Right lobe of liver (tissue), 6 donors: ENCODE results near the gene HNRNPA3. TPM values are rescaled to one million over a fixed set of nuclear protein-coding genes. Genes with fewer than 3 reads are reported as not detected.
A peak's percentile ranks its signal among the peaks of the same experiment; 100 is the strongest.

Experiments used
- ATAC-seq, 4 donors: fragments of 200-7000 bp; cut with Tn5 transposase; one replicate each; pipeline ENCODE4 v1.9.1; 2020; ENCODE audit warnings: mild to moderate bottlenecking in 4 of 4, moderate library complexity in 4 of 4
- DNase-seq, 3 donors: peaks; one replicate each; pipeline ENCODE4 v3.0.0-alpha.2; 2020
- H3K27ac ChIP-seq, 3 donors: fragments of 200-600 bp; one replicate each; pipeline ENCODE4 v1.8.0; 2022
- H3K27me3 ChIP-seq, 2 donors: fragments of 200-600 bp; one replicate each; pipeline ENCODE4 v1.8.0; 2022
- H3K36me3 ChIP-seq, 4 donors: fragments of 200-600 bp; sonication (generic) in 1 of 4; one replicate each; pipeline versions ENCODE4 v1.5.1 to v1.8.0; 2017 to 2022; ENCODE audit warnings: control low read depth in 1 of 4
- H3K4me1 ChIP-seq, 4 donors: fragments of 200-600 bp; sonication (generic) in 1 of 4; one replicate each; pipeline versions ENCODE4 v1.5.1 to v1.8.0; 2017 to 2022; ENCODE audit warnings: control low read depth in 1 of 4
- H3K4me3 ChIP-seq, 3 donors: fragments of 200-600 bp; one replicate each; pipeline ENCODE4 v1.8.0; 2022
- H3K9me3 ChIP-seq, 4 donors: fragments of 200-600 bp; sonication (generic) in 1 of 4; one replicate each; pipeline versions ENCODE4 v1.5.1 to v1.8.0; 2017 to 2022; ENCODE audit warnings: control low read depth in 1 of 4
- CTCF ChIP-seq, 4 donors: fragments of 200-600 bp in 3 of 4; fragments of 450-650 bp in 1 of 4; IDR thresholded peaks; one replicate each; pipeline versions ENCODE4 v1.5.1 to v1.8.0; 2016 to 2022; ENCODE audit warnings: antibody characterized with exemption in 4 of 4, mild to moderate bottlenecking in 2 of 4
- POLR2A ChIP-seq: fragments of 450-650 bp; IDR thresholded peaks from one replicate; pipeline ENCODE4 v1.6.1; 2017; ENCODE audit warnings: antibody characterized with exemption, mild to moderate bottlenecking
- whole genome bisulfite sequencing: methylation state at CpG from one replicate; pipeline ENCODE4 v1.1.6; 2018; ENCODE audit warnings: low coverage, low lambda C conversion rate; ENCODE audit not compliant: insufficient coverage; ENCODE audit errors: missing lambda C conversion rate; 5-methylcytosine and 5-hydroxymethylcytosine counted together
- intact Hi-C, 2 donors: fragments of 100-400 bp; cut with DNase I; formaldehyde crosslinking; loops; one replicate each; pipeline versions ENCODE4 v1.11.2 to v1.14.1; 2022
- total RNA-seq, 6 experiments: library from RNA; depleted of rRNA in 2 of 6; stranded (reverse); fragments of >200 nt in 2 of 6; fragmentation: NEBNext Ultra II Directional in 3 of 6; extraction: Animal tissue kit (Norgen Biotek cat#: 25700) in 3 of 6; gene quantifications; one replicate each; pipeline versions ENCODE4 v1.1.0 to v1.2.4, GENCODE V29; 2016 to 2023
- donor health status: DM: no; HTN: yes; CAD: no.
- donor health status: DM: no; HTN: no; CAD: no.
- donor health status: DM: no; HTN: no; CAD: no.
- donor health status: DM: no; HTN: yes; CAD: no.
- donor health status: DM: no; HTN: yes; CAD: no.

The HNRNPA3 gene
- total RNA-seq, 6 experiments from 2014 or later, result 22.4 to 70.4 (median 54.8) TPM

GRCh38 chr2:177262092-177262491, 49.5 kb downstream of the HNRNPA3 start:
- 4% methylated on average over 2 of the region's 2 CpGs for WGBS
- Histone ChIP-seq H3K27ac (peak overlapping the region; percentile 98 to 100 (median 100)), H3K4me1 (peaks cover 0 to 46% (median 17%) of the 10 kb centered on the region in 4 donors), H3K9me3 (no peaks in the 10 kb centered on the region), H3K27me3 (no peaks in the 10 kb centered on the region), H3K4me3 (peak overlapping the region; percentile 72 to 90 (median 82)), H3K36me3 (no peaks in the 10 kb centered on the region)
- ATAC-seq, result no peak
- TF ChIP-seq POLR2A, result no peak
- no peak for TF ChIP-seq CTCF (IDR thresholded peaks at IDR 0.05)
- DNase-seq, result no peak
- intact Hi-C loops, result loop anchor here in 1 of 2 donors (5.0 to 10.0 kb wide), 2 partner anchors 70 to 97 kb away; no protein-coding TSS in a partner anchor

GRCh38 chr2:177262958-177263450, 50.4 kb downstream of the HNRNPA3 start:
- Histone ChIP-seq H3K27ac (peak overlapping the region; percentile 98 to 100 (median 100)), H3K4me1 (peaks cover 0 to 43% (median 14%) of the 10 kb centered on the region in 4 donors)
- intact Hi-C loops, result loop anchor here in 1 of 2 donors (5.0 to 10.0 kb wide), 2 partner anchors 69 to 98 kb away; no protein-coding TSS in a partner anchor

GRCh38 chr2:177263451-177264208, 51.0 kb downstream of the HNRNPA3 start:
- H3K4me1 ChIP-seq, result peaks cover 0 to 43% (median 14%) of the 10 kb centered on the region in 4 donors
- 0% methylated on average over 5 of the region's 81 CpGs for WGBS
- H3K27me3 ChIP-seq, result no peaks in the 10 kb centered on the region
- no peaks in the 10 kb centered on the region for H3K36me3 ChIP-seq
- DNase-seq (peak; percentile 98 to 99 (median 99)), ATAC-seq (peak; percentile 70 to 85 (median 79))
- intact Hi-C loops, result loop anchor here in 1 of 2 donors (5.0 to 10.0 kb wide), 2 partner anchors 69 to 99 kb away; no protein-coding TSS in a partner anchor
- H3K9me3 ChIP-seq, result no peaks in the 10 kb centered on the region
- H3K4me3 ChIP-seq, result peak overlapping the region; percentile 72 to 90 (median 82)
- H3K27ac ChIP-seq, result peak overlapping the region; percentile 98 to 100 (median 100)
- TF ChIP-seq CTCF (IDR thresholded peaks at IDR 0.05) (peak; percentile 84 to 93 (median 88)), POLR2A (peak; percentile 86)

More at GRCh38 chr2:177262958-177263450, 50.4 kb downstream of the HNRNPA3 start:
- TF ChIP-seq POLR2A (no peak), CTCF (IDR thresholded peaks at IDR 0.05) (no peak)
- ATAC-seq, result no peak
- no peaks in the 10 kb centered on the region for H3K9me3 ChIP-seq
- no peaks in the 10 kb centered on the region for H3K27me3 ChIP-seq
- H3K4me3 ChIP-seq, result peak overlapping the region; percentile 72 to 90 (median 82)
- no peak for DNase-seq
- 0% methylated on average over 6 of the region's 6 CpGs for WGBS
- H3K36me3 ChIP-seq, result no peaks in the 10 kb centered on the region

- DNase-seq (peak in 1 of 3 donors; percentile 78), ATAC-seq (peak in 3 of 4 donors; percentile 0 to 8 (median 6))
- Histone ChIP-seq H3K27ac (peak overlapping the region; percentile 98 to 100 (median 100)), H3K4me1 (peaks cover 0 to 43% (median 14%) of the 10 kb centered on the region in 4 donors), H3K36me3 (no peaks in the 10 kb centered on the region), H3K9me3 (no peaks in the 10 kb centered on the region), H3K27me3 (no peaks in the 10 kb centered on the region), H3K4me3 (peak overlapping the region; percentile 72 to 90 (median 82))
- WGBS, result 0% methylated on average over 6 of the region's 61 CpGs
- TF ChIP-seq CTCF (IDR thresholded peaks at IDR 0.05), result no peak
- intact Hi-C loops, result loop anchor here in 1 of 2 donors (5.0 to 10.0 kb wide), 2 partner anchors 68 to 99 kb away; no protein-coding TSS in a partner anchor
Measured at GRCh38 chr2:177264209-177264692, 51.7 kb downstream of the HNRNPA3 start.
